GM15510 (cell line): Measurements from ENCODE around the gene AK1.

Experiments used
- POLR2A ChIP-seq: IDR thresholded peaks from 3 replicates; pipeline ENCODE4 v1.6.1; 2011; ENCODE audit warnings: borderline replicate concordance; ENCODE audit not compliant: insufficient read length; ENCODE audit errors: extremely low read depth

AK1 gene

GRCh38 chr9:127854184-127854806, 23.2 kb downstream of the AK1 start, which contains the start of gene ENG:
Gene ENG (minus strand): TSS chr9:127854658. CDS start chr9:127854355, 303 bp downstream.
- TF ChIP-seq POLR2A, result peak; percentile 34

- TF ChIP-seq POLR2A, result no peak
These were observed 23.9 kb downstream of the AK1 start for GRCh38 chr9:127853312-127854183.

- no peak for TF ChIP-seq POLR2A
These were observed 24.6 kb downstream of the AK1 start for GRCh38 chr9:127852829-127853228.

GRCh38 chr9:127850286-127850830, 27.1 kb downstream of the AK1 start:
- no peak for TF ChIP-seq POLR2A

GRCh38 chr9:127848756-127849504, 28.5 kb downstream of the AK1 start:
- TF ChIP-seq POLR2A, result no peak

GRCh38 chr9:127847833-127848755, 29.4 kb downstream of the AK1 start:
- no peak for TF ChIP-seq POLR2A

GRCh38 chr9:127847178-127847510, 30.3 kb downstream of the AK1 start:
- no peak for TF ChIP-seq POLR2A

GRCh38 chr9:127846443-127847177, 30.9 kb downstream of the AK1 start:
- no peak for TF ChIP-seq POLR2A

GRCh38 chr9:127844821-127845359, 32.6 kb downstream of the AK1 start:
- no peak for TF ChIP-seq POLR2A

- TF ChIP-seq POLR2A, result no peak
These were observed 36.2 kb downstream of the AK1 start for GRCh38 chr9:127841087-127841835.

- no peak for TF ChIP-seq POLR2A
These were observed 38.9 kb downstream of the AK1 start for GRCh38 chr9:127838375-127839078.

- TF ChIP-seq POLR2A, result no peak
These were observed 40.1 kb downstream of the AK1 start for GRCh38 chr9:127837346-127837745.
